ENCODE measurements around the gene MAFB. TPM values are rescaled to one million over a fixed set of nuclear protein-coding genes. Genes with fewer than 3 reads are reported as not detected.

The MAFB gene
- total RNA-seq, 1 experiment from 2014 or later, result 0.85 TPM

GRCh38 chr20:40679184-40679583 lies 9.9 kb downstream of the MAFB start:
- no peak overlapping the region for H3K23ac ChIP-seq (ENCODE audit: insufficient read length, low read depth, low read length)
- no peak overlapping the region for H2AK5ac ChIP-seq (ENCODE audit: insufficient read length, low read length)
- H4K91ac ChIP-seq (ENCODE audit: insufficient read length, low read depth, low read length), result no peak overlapping the region
- H3K56ac ChIP-seq (ENCODE audit: insufficient read length, low read depth, low read length), result no peak overlapping the region
- H3K27ac ChIP-seq (ENCODE audit: insufficient read length, low read depth, low read length), result no peak overlapping the region
- no peak overlapping the region for H2BK15ac ChIP-seq (ENCODE audit: low read depth, low read length)
- no peaks in the 10 kb centered on the region for H3K79me1 ChIP-seq (ENCODE audit: insufficient read depth, low read depth, low read length, poor library complexity, severe bottlenecking)
- no peak overlapping the region for H3K9ac ChIP-seq (ENCODE audit: extremely low read depth, insufficient read length, low read length)
- Mint-ChIP-seq H3K9me3 (no peaks in the 10 kb centered on the region), H3K36me3 (ENCODE audit: insufficient read depth in 1 of 3, low read depth in 3 of 3) (no peaks in the 10 kb centered on the region), H3K4me1 (peaks cover 23 to 36% of the 10 kb centered on the region in 2 experiments), H3K27ac (no peak overlapping the region), H3K4me3 (no peak overlapping the region), H3K27me3 (ENCODE audit: low read depth) (peaks cover 93% of the 10 kb centered on the region)
- no peak overlapping the region for H3K18ac ChIP-seq (ENCODE audit: insufficient read length, low read depth, low read length)
- H2BK12ac ChIP-seq (ENCODE audit: insufficient read length, low read depth, low read length), result no peak overlapping the region
- H3K23me2 ChIP-seq (ENCODE audit: insufficient read length, low read depth, low read length, poor library complexity, severe bottlenecking), result peaks cover 4% of the 10 kb centered on the region
- H3K4ac ChIP-seq (ENCODE audit: low read depth, low read length), result no peak overlapping the region
- TF ChIP-seq CTCF (conservative IDR thresholded peaks at IDR 0.05), result no peak
- H3T11ph ChIP-seq (ENCODE audit: low read length), result no peak overlapping the region
- H4K5ac ChIP-seq (ENCODE audit: insufficient read length, low read depth, low read length), result no peak overlapping the region
- H3K4me2 ChIP-seq (ENCODE audit: insufficient read depth, insufficient read length, low read length), result no peak overlapping the region
- no peaks in the 10 kb centered on the region for H3K9me3 ChIP-seq (ENCODE audit: control insufficient read depth, low read depth, low read length)
- H2BK20ac ChIP-seq (ENCODE audit: low read depth, low read length, poor library complexity, severe bottlenecking), result no peak overlapping the region
- no peak overlapping the region for H2AFZ ChIP-seq (ENCODE audit: low read length)
- peaks cover 1% of the 10 kb centered on the region; the same call in 1 of the 2 replicates for H3K4me1 ChIP-seq (ENCODE audit: insufficient read depth, low read length)
- no peaks in the 10 kb centered on the region for H3K79me2 ChIP-seq (ENCODE audit: insufficient read depth, low read length)
- no peak overlapping the region for H2BK5ac ChIP-seq (ENCODE audit: insufficient read length, low read length)
- peaks cover 47% of the 10 kb centered on the region for H3K27me3 ChIP-seq (ENCODE audit: insufficient read depth, low read length)
- H2BK120ac ChIP-seq (ENCODE audit: low read depth, low read length, poor library complexity, severe bottlenecking), result no peak overlapping the region
- no peak overlapping the region for H4K8ac ChIP-seq (replicated peaks; ENCODE audit: insufficient read length, low read depth, low read length)
- no CpG with 5 or more reads among the region's 9 CpGs for WGBS (ENCODE audit: extremely low coverage, insufficient read length, low lambda C conversion rate)
- DNase-seq, result no peak
- no peak overlapping the region for H3K14ac ChIP-seq (ENCODE audit: insufficient read depth, low read length)
- H4K20me1 ChIP-seq (ENCODE audit: control insufficient read depth, insufficient read depth, insufficient read length), result no peaks in the 10 kb centered on the region
